Measurements from ENCODE around the gene PARP12.

Gene PARP12

DNA sequence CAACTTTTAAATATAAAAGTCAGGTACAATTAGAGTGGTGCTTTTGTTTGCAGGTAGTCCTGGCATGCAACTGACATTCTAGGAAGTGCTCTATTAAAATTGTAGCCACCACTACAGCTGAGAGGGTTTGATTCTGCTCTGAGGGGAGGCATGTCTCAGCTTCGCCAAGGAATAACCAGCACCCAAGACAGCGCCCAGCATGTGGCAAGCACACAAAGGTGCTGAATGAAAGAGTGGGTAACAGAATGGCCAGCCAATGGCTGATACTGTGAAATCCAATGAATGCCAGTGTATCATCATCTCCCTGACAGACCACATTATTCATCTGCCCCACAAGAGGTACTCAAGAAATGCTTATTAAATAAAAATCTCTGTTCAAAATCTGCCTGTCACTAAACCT is 6.9 kb downstream of the PARP12 start:
- no peak for DNase-seq (ENCODE audit: low read depth)
- TF ChIP-seq, protein P1, sequence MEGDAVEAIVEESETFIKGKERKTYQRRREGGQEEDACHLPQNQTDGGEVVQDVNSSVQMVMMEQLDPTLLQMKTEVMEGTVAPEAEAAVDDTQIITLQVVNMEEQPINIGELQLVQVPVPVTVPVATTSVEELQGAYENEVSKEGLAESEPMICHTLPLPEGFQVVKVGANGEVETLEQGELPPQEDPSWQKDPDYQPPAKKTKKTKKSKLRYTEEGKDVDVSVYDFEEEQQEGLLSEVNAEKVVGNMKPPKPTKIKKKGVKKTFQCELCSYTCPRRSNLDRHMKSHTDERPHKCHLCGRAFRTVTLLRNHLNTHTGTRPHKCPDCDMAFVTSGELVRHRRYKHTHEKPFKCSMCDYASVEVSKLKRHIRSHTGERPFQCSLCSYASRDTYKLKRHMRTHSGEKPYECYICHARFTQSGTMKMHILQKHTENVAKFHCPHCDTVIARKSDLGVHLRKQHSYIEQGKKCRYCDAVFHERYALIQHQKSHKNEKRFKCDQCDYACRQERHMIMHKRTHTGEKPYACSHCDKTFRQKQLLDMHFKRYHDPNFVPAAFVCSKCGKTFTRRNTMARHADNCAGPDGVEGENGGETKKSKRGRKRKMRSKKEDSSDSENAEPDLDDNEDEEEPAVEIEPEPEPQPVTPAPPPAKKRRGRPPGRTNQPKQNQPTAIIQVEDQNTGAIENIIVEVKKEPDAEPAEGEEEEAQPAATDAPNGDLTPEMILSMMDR (IDR thresholded peaks at IDR 0.05; ENCODE audit: control insufficient read depth, insufficient read depth, low read depth, low read length, missing control alignments): no peak

DNA sequence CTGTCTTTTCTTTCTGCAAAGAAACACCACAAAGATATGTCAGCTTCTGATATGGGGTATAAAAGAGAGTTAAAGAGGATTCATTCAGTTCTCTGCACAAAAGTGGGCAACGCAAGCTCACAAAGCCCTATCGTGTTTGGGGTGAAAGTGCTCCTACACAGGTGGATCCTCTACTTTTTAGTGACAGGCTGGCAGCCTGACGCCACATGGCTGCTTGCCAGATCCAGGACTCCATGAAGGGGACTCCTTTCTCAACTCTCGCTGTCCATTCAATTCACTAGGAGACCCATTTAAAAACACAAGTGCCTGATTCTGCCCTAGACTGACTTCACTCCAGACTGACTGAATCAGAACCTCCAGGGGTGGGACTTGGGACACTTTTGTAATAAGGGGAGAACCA is 8.0 kb downstream of the PARP12 start:
- no peak for DNase-seq (ENCODE audit: low read depth)
- TF ChIP-seq, protein P1 (IDR thresholded peaks at IDR 0.05; ENCODE audit: control insufficient read depth, insufficient read depth, low read depth, low read length, missing control alignments): no peak

More for the DNA sequence above, 6.9 kb downstream of the PARP12 start:
- H3K4me3 ChIP-seq (ENCODE audit: control insufficient read depth, low read depth, low read length): no peak overlapping the region

DNA sequence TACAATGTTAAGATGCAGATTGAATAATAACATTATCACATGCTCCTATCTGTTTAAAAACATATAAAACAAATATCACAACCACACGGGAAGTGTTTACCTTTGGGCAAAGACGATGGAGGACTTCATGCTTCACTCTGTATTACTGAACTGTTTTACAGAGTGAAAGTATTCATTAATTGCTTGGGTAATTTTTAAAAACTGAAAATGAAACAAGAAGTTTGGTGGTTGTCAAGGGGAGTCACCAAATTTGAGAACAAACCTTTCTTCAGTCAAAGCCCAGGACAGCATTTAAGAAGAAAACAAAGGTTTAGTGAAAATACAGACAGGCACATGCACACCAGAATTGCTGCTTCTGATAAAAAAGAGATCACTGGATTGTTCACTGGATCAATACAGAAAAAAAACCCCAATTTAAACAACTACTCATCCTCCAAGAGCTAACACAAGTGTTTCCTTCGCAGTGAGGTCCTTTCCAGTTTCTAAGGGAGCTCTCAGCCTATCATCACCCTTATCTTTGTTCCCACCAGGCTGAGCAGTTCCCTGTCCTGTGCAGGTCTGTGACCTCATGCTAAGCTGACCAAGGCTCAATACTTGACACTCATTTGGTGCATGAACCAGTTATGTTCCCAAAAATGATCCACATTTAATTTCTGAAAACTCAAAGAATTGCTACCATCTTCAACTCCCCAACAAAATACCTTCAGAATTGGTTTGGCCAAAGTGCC is 8.8 kb downstream of the PARP12 start:
- no peak for DNase-seq (ENCODE audit: low read depth)
- no peak overlapping the region for H3K4me3 ChIP-seq (ENCODE audit: control insufficient read depth, low read depth, low read length)
- TF ChIP-seq, protein P1 (IDR thresholded peaks at IDR 0.05; ENCODE audit: control insufficient read depth, insufficient read depth, low read depth, low read length, missing control alignments): no peak

More for the DNA sequence above, 8.0 kb downstream of the PARP12 start:
- H3K4me3 ChIP-seq (ENCODE audit: control insufficient read depth, low read depth, low read length): no peak overlapping the region

DNA sequence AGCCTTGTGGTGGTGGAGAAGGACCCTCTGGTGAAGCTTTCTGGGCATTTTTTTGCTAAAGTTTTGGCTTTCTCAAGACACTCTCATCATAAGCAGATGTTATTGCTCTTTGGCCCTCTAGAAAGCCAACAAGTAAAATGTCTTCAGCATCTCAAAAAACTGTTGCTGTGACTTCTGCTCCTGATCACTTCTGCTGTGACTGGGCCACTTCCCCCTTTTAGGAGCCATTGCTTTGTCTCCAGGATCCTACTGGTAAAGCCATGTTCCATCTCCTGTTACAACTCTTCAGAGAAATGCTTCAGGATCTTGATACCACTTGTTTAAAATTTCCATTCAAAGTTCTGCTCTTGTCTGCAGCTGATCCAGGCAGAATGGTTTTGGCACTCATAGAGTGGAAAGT is 10.9 kb downstream of the PARP12 start:
- no peak overlapping the region for H3K4me3 ChIP-seq (ENCODE audit: control insufficient read depth, low read depth, low read length)
- no peak for DNase-seq (ENCODE audit: low read depth)
- TF ChIP-seq, protein P1 (IDR thresholded peaks at IDR 0.05; ENCODE audit: control insufficient read depth, insufficient read depth, low read depth, low read length, missing control alignments): no peak

DNA sequence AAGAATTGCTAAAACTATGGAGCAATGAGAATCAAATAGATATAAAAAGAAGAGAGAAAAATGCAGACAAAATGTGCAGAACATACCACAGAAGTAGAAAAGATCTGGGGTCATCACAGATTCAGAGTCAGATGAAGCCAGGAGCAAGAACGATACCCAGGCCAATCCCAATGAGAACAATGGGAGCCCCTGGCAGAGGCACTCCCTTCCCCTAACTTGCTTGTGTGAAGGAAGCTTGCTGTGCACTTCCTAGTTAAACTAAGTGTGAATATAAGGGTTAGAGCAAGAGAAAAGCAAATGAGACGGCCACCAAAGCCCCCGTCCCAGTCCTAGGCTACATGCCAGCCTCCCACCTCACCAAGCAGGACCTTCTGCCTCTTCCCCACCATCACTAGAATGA is 12.7 kb downstream of the PARP12 start:
- TF ChIP-seq, protein P1 (IDR thresholded peaks at IDR 0.05; ENCODE audit: control insufficient read depth, insufficient read depth, low read depth, low read length, missing control alignments): no peak
- no peak for DNase-seq (ENCODE audit: low read depth)
- no peak overlapping the region for H3K4me3 ChIP-seq (ENCODE audit: control insufficient read depth, low read depth, low read length)

DNA sequence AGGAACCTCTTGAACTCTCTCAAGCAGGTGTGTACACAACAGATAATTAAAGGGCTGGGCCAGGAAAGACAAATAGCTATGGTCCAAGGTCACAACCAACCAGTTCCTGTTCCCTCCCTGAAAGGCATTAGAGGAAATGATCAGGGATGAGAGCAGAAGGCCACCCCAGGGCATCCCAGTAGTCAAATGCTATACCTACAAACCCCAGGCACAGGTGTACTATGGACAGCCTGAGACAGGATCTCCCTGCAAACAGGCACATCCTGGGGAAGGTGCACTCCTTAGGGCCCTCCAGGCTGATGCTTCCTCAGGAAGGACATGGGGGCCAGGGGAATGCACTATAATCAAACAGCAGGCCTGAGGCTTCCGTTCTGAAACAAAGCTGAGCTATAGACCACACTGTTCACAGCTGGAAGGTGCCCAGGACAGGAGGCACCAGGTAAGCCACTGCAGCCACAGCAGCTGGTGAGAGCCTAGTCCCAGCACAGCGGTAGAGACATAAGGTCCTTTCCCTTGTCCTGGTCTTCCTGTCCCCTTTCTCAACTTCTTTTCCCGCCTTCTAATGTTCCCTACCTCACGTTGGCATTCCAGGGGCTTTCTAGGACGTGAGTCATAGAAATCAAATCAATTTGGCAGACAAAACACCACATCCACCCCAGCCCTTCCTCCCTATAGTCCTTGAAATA is 13.3 kb downstream of the PARP12 start:
- no peak for DNase-seq (ENCODE audit: low read depth)
- TF ChIP-seq, protein P1 (IDR thresholded peaks at IDR 0.05; ENCODE audit: control insufficient read depth, insufficient read depth, low read depth, low read length, missing control alignments): no peak
- no peak overlapping the region for H3K4me3 ChIP-seq (ENCODE audit: control insufficient read depth, low read depth, low read length)

Measured in AG09309 (cell line).